ENCODE data around the gene C19orf81.

- TF ChIP-seq RAD51 (IDR thresholded peaks at IDR 0.05; ENCODE audit: borderline replicate concordance, low read depth) (no peak), EZH2 (IDR thresholded peaks at IDR 0.05; ENCODE audit: borderline replicate concordance, low read depth, low read length) (no peak), REST (IDR thresholded peaks at IDR 0.05; ENCODE audit: borderline replicate concordance) (no peak), REST (CRISPR knock-in tag; IDR thresholded peaks at IDR 0.05; ENCODE audit: low read depth) (no peak), POLR2A (conservative IDR thresholded peaks at IDR 0.05) (no peak; the same call in none of the 2 replicates), KLF1 (tag; IDR thresholded peaks at IDR 0.05) (no peak), KDM4B (IDR thresholded peaks at IDR 0.05; ENCODE audit: borderline replicate concordance in 2 of 2, low read depth in 1 of 2) (no peak), CTCF (IDR thresholded peaks at IDR 0.05 in 2 of 3, conservative IDR thresholded peaks at IDR 0.05 in 1 of 3; ENCODE audit: insufficient read depth in 2 of 3, low read depth in 1 of 3, low read length in 3 of 3) (no peak), NBN (IDR thresholded peaks at IDR 0.05; ENCODE audit: low read depth) (no peak), CEBPZ (IDR thresholded peaks at IDR 0.05; ENCODE audit: borderline replicate concordance, low read depth, low read length) (no peak)
Measured at GRCh38 chr19:50661023-50661422, 11.8 kb downstream of the C19orf81 start.

Data from K562 (cell line).